Endothelial cell of umbilical vein (primary cell): ENCODE measurements around the gene THNSL1.

Source experiments
- POLR2A ChIP-seq: IDR thresholded peaks from 2 replicates; pipeline ENCODE4 v1.6.1; 2012; ENCODE audit warnings: low read depth, mild to moderate bottlenecking, control low read depth, low read length
- POLR2AphosphoS5 ChIP-seq: IDR thresholded peaks from 2 replicates; pipeline ENCODE4 v1.6.1; 2012; ENCODE audit warnings: low read depth, mild to moderate bottlenecking, control low read depth, low read length, moderate library complexity; ENCODE audit not compliant: insufficient read depth

DNA sequence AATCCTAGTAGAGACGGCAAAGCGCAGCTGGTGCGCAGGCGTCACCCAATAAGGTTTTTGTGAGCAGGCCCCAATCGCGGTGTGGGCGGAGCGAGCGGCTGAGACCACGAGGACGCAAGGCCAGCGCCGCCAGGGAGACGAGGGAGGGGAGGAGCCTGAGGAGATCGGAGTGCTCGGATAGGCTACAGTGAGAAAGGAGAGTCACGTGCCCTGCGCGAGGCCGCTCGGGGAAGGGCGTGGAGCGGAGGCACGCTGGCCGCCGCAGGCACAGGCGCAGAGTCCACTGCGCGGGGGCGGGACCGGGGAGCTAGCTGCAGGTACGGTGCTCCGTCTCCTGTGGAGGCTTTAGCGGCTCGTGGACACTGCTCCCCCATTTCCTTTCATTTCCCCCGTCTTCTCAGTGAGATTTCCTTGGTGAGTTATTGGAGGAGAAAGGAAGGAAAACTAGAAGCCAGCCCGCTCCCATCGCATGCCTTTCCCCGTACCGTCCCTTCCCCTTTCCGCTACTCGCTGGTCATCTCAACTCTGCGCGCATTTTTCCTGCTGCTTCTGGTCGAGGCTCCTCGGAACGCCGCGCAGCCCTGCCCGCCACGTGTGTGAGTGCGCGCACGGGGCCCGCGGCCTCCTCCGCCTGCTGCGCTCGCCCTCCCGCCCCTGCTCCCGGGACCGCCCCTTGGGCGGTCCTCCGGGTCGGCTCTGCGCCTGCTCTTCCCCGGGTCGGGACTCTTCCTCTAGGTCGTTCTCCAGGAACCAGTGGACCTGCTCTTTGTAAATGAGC is at the start of gene THNSL1:
- peak; percentile 83 for TF ChIP-seq POLR2A
- peak; percentile 72 for TF ChIP-seq POLR2AphosphoS5
